Measurements from ENCODE around the gene ACADSB. TPM values are rescaled to one million over a fixed set of nuclear protein-coding genes. Genes with fewer than 3 reads are reported as not detected.

ACADSB gene
- total RNA-seq, 2 donors from 2014 or later, result 16.8 to 25.1 TPM

DNA sequence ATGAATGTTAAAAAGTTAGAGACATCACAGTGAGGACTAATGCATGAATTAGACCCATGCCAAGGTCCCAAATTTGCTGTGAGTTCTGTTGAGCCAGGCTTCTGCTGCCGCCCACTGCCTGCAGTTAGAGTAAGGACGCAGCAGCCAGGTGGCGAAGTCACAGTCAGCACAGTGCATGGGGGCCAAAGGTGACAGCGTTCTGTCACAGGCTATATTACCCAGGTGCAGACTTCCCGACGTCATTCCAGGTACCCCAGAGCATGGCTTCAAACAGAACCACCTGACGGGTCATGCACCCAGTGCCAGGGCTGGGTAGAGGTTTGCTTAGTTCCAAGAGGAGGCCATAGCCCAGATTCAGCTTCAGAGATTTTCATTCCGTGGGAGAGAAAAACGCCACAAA, 93.1 kb downstream of the ACADSB start:
- H3K27ac Mint-ChIP-seq, result no peak overlapping the region
- no peaks in the 10 kb centered on the region for H3K36me3 Mint-ChIP-seq
- DNase-seq (ENCODE audit: low spot score in 2 of 2) (no peak), ATAC-seq (no peak)
- no peaks in the 10 kb centered on the region for H3K9me3 Mint-ChIP-seq

GRCh38 chr10:123102673-123103072, 93.9 kb downstream of the ACADSB start:
- ATAC-seq (no peak), DNase-seq (ENCODE audit: low spot score in 2 of 2) (no peak)
- H3K36me3 Mint-ChIP-seq, result no peaks in the 10 kb centered on the region
- no peaks in the 10 kb centered on the region for H3K9me3 Mint-ChIP-seq
- no peak overlapping the region for H3K27ac Mint-ChIP-seq

DNA sequence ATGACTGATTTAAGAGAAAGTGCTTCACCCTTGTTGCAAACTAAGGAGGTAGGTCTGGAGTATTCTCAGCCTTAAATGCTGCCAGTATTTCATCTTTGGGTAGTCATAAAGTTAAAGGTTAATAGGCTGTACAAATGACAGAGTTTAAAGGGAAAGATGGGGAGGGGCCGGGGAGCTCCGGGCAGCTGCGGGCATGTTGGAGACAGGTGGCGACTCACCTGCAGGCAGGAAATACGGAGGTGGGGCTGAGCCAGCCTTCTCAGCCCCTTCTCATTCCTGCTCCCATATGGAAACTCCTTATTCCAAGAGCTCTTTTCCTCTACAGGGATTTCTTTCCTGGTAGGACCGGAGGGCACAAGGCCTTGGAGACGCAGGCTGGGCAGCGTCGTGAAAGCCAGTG, 95.1 kb downstream of the ACADSB start:
- Mint-ChIP-seq H3K36me3 (no peaks in the 10 kb centered on the region), H3K27ac (no peak overlapping the region), H3K9me3 (no peaks in the 10 kb centered on the region)
- ATAC-seq, result no peak
- no peak for DNase-seq (ENCODE audit: low spot score in 2 of 2)

Other genes with a start within 250 kb of the ACADSB start
- gene CUZD1, start 163.1 kb upstream of the ACADSB start, total RNA-seq, result 1 to 10 TPM in 1 of 2 donors, under 1 TPM in 1; 0.73 to 2.1 TPM
- 10 to 100 TPM; 10.4 to 12.0 TPM for gene FAM24B, start 129.4 kb upstream of the ACADSB start, total RNA-seq
- not detected for gene FAM24A, start 98.4 kb upstream of the ACADSB start, total RNA-seq
- 10 to 100 TPM in 1 of 2 donors, 1 to 10 TPM in 1; 8.8 to 12.2 TPM for gene C10orf88, start 54.8 kb upstream of the ACADSB start, total RNA-seq
- 1 to 10 TPM; 2.7 to 6.1 TPM for gene PSTK, start 28.6 kb upstream of the ACADSB start, total RNA-seq
- 10 to 100 TPM; 20.2 to 24.6 TPM for gene IKZF5, start 211 bp upstream of the ACADSB start, total RNA-seq
- gene HMX3, start 127.0 kb downstream of the ACADSB start, total RNA-seq, result under 1 TPM in 1 of 2 donors, not detected in 1; 0.20 TPM
- under 1 TPM; 0.18 to 0.60 TPM for gene HMX2, start 139.1 kb downstream of the ACADSB start, total RNA-seq
- 100 to 1,000 TPM; 215 to 332 TPM for gene BUB3, start 145.4 kb downstream of the ACADSB start, total RNA-seq